Epidermal melanocyte (primary cell): Measurements from ENCODE around the gene FAM107B.

Source experiments
- DNase-seq: peaks from one replicate; pipeline ENCODE4 v3.0.0; 2011; ENCODE audit warnings: low spot score; ENCODE audit not compliant: insufficient read length

Gene FAM107B

DNA sequence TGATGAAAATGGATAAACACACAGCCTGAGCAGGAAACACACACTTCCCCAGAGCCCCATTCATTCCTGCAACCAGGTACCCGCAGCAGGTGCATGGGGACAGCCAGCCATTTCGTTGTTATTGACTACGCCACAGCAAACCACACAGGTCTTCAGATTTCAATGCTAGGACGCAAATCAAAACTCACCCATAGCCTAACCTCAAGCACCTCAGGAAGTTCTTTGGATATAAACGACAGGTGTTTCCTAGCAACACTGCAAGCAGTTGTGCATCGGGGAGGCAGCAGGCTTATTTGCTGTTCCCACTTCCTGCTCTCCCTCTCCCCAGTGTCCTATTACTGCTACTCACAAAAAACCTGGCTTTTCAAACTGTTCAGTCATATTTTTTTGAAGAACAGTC, 267.5 kb downstream of the FAM107B start:
- no peak for DNase-seq

DNA sequence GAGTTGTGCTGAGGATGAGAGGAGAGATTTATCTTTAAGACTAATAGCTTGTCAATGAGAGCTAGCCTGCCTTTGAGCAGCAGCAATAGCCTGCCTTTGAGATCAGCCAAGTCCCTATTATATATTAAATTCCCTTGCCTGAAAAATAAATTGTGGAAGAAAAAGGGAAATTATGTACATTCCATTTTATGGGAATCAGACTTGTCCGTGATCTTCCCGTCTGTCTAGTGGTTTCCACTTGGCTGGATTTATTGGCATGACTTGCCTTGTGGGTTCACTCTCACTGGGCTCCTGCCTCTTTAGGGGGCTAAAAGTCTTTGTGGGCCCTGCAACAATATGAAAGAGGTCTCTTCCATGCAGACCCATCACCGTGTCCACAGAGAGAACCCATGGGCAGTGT, 272.3 kb downstream of the FAM107B start:
- no peak for DNase-seq

DNA sequence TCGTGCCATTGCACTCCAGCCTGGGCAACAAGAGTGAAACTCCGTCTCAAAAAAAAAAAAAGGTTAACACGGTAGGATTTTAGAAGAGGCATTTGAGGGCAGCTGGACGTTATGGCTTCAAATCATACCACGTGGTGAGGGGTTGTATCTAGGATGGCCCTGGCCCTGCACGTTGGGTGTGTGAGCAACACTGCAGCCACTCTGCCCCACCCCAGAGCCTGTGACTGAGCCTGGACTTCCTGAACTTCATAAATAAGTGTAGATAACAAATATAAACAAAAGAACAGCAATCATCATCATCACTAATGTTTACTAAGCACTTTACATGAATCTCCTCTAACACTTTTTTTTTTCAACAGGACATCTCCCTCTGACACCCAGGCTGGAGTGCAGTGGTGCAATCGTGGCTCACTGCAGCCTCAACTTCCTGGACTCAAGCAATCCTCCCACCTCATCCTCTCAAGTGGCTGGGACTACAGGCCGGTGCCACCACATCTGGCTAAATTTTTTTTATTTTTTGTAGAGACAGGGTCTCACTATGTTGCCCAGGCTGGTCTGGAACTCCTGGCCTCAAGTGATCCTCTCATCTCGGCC, 274.4 kb downstream of the FAM107B start:
- no peak for DNase-seq

DNA sequence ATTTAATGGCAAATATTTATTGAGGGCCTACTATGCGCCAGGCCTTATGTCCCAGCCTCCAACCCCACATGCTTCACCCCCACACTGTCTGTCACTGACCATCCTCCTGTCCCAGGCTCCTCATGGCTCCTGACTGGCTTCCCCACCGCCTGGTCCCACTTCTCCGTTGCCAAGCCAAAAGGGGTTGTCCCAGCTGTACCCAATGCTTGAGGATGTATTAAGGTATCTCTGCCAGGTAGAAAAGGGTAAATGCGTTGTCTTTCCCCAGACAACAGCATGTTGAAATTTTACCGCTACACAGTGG, 275.1 kb downstream of the FAM107B start:
- no peak for DNase-seq

DNA sequence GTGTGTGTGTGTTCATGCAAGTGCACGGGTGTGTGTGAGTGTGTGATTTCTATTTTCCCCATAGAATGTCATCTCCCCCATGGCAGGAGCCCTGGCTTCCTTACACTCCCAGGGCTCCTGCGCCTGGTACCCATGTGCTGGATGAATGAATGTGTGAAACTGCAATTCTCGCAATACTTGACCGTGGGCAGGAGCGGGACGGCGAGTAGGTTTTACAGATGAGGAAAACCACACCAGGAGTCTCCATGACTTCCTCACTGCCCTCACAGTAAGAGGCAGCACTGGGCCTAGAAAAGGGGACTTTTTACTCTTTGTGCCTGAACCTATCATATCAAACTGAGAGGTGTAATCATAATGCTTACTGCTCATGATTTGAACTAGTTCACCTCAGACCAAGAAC, 276.4 kb downstream of the FAM107B start:
- no peak for DNase-seq

DNA sequence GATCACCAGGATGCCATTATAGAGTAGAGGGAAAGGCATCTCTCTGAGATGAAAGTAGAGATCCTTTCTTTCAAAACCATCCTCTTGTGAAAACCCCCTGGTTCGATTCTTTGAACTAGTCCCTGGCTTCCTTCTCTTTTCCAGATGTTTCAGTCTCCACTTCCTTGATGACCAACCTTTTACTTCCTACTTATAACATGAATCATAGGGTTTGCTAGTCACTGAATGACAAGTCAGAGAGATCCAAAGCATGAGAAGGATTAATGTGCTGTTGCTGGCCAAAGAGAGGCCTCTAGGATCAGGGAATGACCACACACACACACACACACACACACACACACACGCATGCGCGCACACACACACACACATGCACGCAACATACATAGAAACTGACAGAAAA, 282.9 kb downstream of the FAM107B start:
- DNase-seq: no peak

DNA sequence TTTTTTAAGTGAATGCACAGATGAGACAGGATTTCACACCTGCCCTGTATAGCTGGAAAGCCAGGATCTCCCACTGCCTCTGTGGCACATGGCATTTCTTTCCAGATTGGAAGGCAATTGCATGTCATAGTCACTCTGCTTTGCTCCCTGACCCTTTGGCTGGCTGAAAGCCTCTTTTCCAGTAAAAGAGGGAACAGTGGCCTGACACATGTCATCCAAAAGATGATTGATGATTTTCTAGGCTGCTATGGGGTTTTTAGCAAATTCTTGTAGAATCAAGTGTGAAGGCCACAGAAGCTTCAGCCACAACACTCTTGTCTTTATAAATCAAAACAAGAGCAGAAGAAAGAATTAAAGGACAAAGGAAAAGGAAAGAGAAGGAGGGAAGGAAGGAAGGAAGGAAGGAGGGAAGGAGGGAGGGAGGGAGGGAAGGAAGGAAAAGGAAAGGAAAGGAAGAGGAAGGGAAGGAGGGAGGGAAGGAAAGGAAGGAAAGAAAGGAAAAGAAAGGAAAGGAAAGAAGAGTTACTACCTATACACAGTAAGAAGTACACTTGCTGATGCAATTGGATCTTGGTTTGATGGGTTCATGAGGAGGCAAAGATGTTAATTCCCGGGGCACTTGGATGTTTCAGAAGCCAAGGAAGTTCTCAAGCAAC, 285.0 kb downstream of the FAM107B start:
- no peak for DNase-seq

DNA sequence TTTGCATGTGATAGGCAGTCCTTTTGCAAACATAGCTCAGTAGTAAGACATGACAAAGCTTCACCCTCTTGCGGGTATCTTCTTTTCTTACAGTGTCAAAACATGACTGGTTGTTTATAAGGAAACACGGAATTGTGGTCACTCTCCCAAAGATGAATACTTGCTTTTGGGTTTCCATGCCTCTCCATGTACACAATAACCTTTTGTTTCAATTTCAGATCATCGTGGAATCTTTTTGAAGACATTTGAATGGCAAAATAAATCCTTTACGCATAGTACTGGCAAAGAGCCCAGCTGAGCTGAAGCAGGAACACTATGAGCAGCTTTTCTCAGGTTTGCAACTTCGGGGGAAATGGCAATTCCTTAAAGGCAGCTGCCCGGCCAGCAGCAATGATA, 287.2 kb downstream of the FAM107B start:
- DNase-seq: no peak

DNA sequence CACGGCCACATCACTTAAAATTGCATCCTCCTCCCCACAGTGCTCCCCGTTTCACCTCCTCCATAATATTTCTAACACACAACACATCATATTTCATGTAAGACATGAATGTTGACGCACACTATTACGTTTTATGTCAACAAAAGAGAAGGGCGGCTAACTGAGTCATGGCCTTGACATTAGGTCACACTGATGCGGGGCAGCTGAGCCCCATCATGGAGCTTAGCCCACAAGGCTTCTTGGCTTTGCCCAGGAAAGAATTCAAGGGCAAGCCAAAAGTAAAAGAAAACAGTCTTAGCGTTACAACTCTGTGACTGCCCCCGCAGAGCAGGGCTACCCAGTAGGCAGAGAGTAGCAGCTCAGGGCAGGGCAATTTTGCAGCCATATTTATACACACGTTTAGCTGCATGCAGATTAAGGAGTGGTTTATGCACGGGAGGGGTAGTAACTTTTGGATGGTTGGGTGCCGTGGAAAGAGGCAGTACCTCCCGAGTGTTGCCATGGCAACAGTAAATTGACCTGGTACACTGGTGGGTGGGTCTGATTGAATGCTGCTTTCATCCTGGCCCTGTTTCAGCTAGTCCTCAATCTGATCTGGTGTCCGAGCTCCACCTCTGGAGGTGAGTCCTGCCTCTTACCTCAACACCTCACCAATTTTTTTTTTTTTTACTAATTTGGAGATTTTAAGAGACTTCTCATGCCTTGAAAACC, 287.8 kb downstream of the FAM107B start:
- DNase-seq: no peak

DNA sequence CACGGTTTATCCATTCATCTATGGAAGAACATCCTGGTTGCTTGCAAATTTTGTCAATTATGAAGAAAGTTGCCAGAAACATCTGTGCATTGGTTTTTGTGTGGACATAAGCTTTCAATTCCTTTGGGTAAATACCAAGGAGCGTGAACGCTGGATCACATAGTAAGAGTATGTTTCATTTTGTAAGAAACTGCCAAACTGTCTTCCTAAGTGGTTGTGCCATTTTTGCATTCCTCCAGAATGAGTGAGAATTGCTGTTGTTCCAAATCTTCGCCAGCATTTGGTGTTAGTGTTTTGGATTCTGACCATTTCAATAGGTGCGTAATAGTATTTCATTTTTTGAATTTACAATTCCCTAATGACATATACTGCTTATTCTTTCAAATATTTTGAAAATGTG, 288.7 kb downstream of the FAM107B start:
- no peak for DNase-seq

DNA sequence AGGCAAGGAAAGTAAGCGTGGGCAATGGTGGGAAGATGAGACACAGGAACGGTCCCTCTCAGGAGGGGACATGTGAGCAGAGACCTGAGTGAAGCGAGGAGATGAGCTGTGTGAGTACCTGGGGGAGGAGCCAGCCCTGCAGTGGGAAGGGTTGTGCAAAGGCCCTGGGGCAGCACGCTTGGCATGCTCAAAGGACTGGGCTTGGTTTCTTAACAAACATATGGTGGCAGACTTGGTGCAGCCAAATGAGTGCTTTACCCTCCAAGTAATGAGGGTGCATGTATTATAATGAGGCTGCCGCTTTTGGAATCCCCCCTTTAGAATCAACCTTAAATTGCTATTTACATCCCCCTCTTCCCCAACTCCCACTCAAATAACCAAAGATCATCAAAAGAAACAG, 291.3 kb downstream of the FAM107B start:
- no peak for DNase-seq

DNA sequence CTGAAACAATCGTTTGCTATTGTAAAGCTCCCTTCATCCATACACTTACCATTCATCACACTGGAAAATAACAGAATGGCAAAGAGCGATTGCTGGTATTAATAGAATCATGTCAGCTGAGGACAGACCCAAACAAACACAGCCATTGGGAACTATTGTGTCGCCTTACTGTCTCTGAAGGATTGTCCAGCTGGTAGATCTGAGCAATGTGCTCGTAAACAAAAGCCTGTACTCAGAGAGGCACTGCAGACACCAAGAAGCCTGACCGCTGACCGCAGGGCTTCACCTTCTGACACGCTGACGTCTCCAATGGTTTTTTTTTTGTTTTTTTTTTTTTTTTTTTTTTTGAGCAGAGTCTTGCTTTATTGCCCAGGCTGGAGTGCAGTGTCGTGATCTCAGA, 292.9 kb downstream of the FAM107B start:
- no peak for DNase-seq

DNA sequence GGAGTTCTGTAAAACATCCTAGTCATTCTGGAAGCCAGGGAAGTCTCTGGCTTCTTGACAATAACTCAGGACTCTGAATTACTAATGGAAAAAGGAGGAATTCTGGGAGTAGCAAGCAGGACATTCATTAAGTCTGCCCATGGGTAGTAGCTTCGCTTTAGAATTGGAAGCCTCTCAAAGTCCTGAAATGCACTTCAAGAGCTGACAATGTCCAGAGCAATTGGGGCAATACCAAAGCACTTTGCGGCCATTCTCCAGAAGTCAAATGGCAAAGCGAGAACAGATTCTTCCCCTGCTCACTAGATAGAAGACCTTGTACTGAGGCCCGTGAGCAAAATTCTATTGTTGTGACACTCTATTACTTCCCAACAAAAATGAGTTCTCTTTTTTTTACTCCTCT, 293.7 kb downstream of the FAM107B start:
- DNase-seq: no peak

DNA sequence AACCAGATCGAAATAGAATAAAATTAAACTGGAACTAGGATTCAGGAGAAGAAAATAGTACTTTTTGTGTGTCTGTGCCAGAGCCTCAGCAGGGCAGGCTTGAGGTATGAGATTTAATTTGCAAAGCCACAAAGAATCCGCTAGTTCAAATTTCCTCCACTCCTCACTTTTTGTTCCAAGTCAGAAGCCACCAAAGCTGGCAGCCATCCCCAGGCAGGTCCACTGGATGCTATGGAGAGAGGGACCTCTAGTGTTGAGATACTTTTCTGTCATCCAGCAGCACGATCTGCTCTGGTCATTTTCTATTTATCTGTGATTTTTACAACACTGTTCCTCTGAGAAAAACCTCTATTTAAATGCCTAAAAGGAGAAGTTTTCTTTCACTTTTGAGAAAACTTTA, 296.1 kb downstream of the FAM107B start:
- peak; percentile 28 for DNase-seq

DNA sequence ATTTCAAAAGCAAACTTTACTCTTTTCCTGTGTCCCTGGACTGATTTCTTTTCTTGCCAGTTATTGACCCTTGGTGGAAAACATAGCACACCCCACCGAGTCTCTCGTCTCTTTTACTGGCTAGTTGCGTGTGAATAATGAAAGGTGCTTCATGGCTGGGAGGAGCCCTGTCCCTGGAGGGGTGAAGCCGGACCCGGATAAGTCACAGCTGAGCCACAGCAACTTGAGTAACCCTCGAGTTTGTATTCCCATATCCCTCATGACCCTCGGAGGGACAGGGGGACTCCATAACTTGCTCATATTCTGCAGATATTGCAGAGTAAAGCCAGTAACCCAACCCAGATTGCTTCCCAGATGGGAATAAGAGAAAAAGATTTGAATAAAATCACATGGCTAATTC, 296.5 kb downstream of the FAM107B start:
- DNase-seq: no peak

DNA sequence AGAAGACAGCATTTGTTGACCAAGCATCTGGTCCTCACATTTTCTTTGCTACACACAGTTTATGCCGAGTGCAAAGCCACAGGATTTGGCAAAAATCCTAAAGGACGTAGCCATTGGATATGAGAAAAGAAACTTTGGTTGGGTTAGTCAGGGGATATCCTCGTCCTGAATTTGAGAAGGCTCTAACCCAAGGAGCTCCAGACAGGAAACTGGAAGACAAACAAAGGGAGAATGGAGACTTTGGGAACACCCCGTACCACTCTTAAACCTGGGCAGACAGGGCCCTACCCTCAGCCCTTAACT, 297.3 kb downstream of the FAM107B start:
- DNase-seq: no peak

DNA sequence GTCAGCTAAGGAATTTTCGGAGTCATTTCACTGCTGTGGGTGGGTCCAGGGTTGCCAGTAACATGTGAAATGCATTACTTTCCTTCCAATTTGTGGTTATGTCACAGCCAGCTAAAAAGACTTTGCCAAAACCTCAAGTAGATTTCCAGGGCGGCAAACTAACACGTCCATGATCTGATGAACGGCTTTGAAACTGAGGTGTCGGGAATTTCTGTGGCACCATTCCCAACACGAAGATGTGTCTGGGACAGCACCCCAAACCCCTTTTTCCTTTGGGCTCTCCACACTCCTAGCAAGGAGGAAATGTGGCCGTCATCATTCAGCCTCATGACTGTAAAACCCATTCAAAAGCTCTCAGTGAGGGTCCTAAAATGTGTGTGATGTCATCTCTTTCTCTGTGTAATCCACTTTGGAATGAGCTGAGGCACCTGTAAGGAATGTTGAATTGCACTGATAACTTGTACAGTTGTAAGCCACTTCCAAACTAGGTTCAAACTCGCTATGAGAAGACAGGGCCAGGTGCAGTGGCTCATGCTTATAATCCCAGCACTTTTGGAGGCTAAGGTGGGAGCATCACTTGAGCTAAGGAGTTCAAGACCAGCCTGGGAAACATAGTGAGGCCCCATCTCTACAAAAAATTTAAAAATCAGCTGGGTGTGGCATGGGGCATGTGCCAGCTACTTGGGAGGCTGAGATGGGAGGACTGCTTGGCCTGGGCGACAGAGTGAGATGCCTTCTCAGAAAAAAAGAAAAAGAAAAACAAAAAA, 297.9 kb downstream of the FAM107B start:
- no peak for DNase-seq

DNA sequence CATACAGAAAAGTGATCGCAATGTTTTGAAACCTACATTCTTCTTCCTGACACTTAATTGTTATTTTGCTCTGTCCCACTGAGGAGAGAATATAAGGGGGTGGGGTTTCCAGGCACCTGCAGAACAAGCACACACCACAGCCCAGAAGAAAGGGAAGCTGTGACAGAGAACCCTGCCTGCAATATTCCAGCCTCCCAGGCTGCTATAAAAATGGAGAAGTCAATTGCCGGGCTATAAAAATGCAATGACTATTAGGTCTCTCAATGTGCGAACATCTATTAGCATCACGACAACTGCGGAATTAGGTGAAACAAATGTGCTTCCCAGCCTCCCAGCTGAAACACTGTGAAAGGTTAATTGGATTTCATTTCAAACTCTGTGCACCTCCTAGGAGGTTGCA, 298.7 kb downstream of the FAM107B start:
- no peak for DNase-seq

DNA sequence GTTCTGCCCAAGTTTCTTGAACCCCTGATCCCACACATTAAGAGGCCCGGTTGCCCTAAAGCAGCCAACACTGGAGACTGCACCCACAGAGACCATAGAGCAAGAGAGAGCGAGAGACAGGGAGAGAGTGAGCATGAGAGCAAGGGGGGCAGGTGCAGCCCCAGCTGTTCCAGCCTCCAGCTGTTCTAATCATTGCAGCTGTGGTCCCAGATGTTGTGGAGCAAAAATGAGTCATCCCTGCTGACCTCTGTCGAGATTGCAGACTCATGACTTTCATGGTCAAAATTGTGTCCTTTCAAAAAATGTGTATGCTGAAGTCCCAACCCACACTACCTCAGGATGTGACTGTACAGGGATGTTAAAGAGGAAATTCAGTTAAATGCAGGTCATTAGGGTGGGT, 300.0 kb downstream of the FAM107B start:
- DNase-seq: no peak

DNA sequence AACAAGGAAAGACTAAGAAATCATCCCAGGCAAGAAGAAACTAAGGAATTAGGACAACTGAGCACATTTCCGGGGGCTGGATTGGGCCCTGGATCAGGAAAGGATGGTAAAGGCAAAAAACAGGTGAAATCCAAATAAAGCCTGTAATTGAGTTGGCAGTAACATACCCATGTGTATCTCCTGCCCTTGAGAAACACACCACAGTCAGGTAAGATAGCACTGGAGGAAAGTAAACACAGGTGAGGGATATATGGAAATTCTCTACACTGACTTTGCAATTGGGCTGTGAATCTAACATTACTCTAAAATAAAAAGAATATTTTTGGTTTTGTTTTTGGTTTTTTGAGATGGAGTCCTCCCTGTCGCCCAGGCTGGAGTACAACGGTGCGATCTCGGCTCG, 303.8 kb downstream of the FAM107B start:
- DNase-seq: no peak

DNA sequence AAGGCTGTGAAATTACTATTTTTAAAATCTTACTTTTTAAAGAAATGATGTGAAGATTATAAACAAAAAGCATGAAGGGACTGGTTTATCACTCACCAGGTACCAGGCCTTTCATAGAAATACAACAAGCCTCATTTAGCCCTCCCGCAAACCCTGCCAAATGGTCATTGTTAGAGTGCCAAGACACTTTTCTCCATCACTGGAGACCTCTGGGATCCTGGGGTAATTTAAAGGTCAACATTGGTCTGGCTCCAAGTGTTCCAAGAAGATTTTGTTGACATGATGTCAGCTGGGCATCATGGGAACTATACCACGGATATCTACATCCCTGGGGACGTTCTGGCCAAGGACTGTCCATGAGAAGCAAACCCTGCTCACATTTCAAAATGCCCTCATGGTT, 306.0 kb downstream of the FAM107B start:
- DNase-seq: no peak
